ENCODE measurements around the gene SPATA13. TPM values are rescaled to one million over a fixed set of nuclear protein-coding genes. Genes with fewer than 3 reads are reported as not detected.

SPATA13 gene
- total RNA-seq, 1 experiment from 2014 or later, result 21.4 TPM

DNA sequence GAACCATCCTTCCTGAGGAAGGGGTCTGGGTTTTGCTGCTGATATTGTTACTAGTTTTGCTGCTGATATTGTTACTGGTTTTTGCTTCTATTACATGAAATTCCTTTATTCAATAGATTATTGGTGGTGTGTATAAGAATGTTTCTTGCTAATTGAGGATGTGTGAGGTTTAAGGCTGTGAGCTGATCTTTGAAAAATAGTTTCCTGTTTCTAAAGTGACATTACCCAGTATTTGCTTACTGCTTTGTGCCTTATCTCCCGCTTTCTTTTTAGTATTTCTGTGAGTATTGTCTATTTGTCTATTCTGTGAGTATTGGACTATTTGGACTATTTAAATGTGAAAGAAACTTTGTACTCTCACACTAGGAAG is 110.7 kb downstream of the SPATA13 start (continued):
- TF ChIP-seq EGR1 (IDR thresholded peaks at IDR 0.05; ENCODE audit: low read depth), result no peak
- TF ChIP-seq SP1 (IDR thresholded peaks at IDR 0.05; ENCODE audit: low read depth), result no peak
- TF ChIP-seq SIN3A (IDR thresholded peaks at IDR 0.05; ENCODE audit: low read depth), result no peak
- no peak for TF ChIP-seq ELF1 (IDR thresholded peaks at IDR 0.05; ENCODE audit: borderline replicate concordance, low read depth)
- no peak for TF ChIP-seq FOSL1 (IDR thresholded peaks at IDR 0.05; ENCODE audit: low read depth)
- no peak for TF ChIP-seq TCF7L2 (IDR thresholded peaks at IDR 0.05; ENCODE audit: borderline replicate concordance, extremely low read depth, insufficient read depth, insufficient read length)
- TF ChIP-seq SRF (IDR thresholded peaks at IDR 0.05; ENCODE audit: low read depth), result no peak
- no peak for TF ChIP-seq POLR2A (IDR thresholded peaks at IDR 0.05; ENCODE audit: borderline replicate concordance, extremely low read depth, insufficient read depth, insufficient read length)
- no peak for TF ChIP-seq JUND (IDR thresholded peaks at IDR 0.05)
- TF ChIP-seq CEBPB (IDR thresholded peaks at IDR 0.05; ENCODE audit: low read depth), result no peak
- TF ChIP-seq, protein P1, sequence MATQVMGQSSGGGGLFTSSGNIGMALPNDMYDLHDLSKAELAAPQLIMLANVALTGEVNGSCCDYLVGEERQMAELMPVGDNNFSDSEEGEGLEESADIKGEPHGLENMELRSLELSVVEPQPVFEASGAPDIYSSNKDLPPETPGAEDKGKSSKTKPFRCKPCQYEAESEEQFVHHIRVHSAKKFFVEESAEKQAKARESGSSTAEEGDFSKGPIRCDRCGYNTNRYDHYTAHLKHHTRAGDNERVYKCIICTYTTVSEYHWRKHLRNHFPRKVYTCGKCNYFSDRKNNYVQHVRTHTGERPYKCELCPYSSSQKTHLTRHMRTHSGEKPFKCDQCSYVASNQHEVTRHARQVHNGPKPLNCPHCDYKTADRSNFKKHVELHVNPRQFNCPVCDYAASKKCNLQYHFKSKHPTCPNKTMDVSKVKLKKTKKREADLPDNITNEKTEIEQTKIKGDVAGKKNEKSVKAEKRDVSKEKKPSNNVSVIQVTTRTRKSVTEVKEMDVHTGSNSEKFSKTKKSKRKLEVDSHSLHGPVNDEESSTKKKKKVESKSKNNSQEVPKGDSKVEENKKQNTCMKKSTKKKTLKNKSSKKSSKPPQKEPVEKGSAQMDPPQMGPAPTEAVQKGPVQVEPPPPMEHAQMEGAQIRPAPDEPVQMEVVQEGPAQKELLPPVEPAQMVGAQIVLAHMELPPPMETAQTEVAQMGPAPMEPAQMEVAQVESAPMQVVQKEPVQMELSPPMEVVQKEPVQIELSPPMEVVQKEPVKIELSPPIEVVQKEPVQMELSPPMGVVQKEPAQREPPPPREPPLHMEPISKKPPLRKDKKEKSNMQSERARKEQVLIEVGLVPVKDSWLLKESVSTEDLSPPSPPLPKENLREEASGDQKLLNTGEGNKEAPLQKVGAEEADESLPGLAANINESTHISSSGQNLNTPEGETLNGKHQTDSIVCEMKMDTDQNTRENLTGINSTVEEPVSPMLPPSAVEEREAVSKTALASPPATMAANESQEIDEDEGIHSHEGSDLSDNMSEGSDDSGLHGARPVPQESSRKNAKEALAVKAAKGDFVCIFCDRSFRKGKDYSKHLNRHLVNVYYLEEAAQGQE (IDR thresholded peaks at IDR 0.05; ENCODE audit: low read depth), result no peak

DNA sequence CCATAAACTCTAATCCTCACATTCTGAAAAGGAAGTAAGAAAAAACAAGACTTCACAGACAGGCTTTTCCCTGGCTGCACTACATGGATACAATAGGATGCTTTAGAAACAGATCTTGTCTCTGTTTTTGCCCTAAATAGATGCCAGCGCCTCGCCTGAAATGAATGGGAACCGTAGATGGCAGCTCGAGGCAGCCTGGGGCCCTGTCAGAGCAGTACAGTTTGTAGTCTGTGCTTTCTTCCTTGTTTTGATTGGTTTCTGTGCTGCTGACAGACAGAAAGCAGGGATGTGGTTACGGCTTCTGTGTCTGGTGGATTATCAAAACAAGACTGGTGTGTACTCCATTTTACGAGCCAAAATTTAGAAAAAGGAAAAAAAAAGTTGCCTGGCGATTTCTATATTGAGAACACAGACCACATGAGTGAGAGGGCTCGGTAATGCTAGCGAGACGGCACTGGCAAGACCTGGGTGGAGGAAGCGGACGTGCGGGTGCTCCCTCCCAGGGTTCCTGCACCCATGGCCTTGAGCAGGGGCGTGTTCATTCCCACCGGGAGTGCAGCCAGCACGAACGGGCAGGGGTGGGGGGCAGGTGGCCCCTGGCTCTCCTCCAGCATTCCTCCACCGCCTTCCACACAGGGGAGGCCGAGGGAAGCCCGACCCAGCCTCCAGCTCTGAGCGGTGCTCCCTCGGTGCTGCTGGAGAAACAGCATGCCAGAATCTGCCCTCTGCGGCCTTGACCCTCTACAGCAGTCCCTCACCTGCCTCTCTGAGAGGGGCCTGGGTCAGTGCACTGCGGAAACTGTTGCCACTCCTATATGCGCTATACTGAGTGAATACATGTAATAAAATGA is 111.3 kb downstream of the SPATA13 start:
- no peaks in the 10 kb centered on the region for H4K20me1 ChIP-seq (ENCODE audit: insufficient read depth)
- H3K9me2 ChIP-seq (ENCODE audit: insufficient read depth), result no peaks in the 10 kb centered on the region
- no peak for DNase-seq (ENCODE audit: low read depth, low spot score)
- no peak overlapping the region for H3K4me3 ChIP-seq (replicated peaks in 1 of 2; ENCODE audit: low read depth in 1 of 2, low read length in 2 of 2)
- POLR2A ChIA-PET, result no interaction called here
- no peaks in the 10 kb centered on the region for H3K4me1 ChIP-seq (ENCODE audit: control insufficient read depth in 1 of 2, insufficient read depth in 2 of 2, low read length in 2 of 2)
- H3K4me2 ChIP-seq (ENCODE audit: low read length), result no peak overlapping the region
- RAD21 ChIA-PET (ENCODE audit: low non-redundant PET in 1 of 2, low total read pairs in 2 of 2, uncharacterized antibody in 2 of 2, unreplicated experiment in 2 of 2), result no interaction called here
- CTCF ChIA-PET, result no interaction called here
- no peak overlapping the region for H3K27ac ChIP-seq (ENCODE audit: low read depth, low read length)
- no peak for TF ChIP-seq POLR2A (IDR thresholded peaks at IDR 0.05; ENCODE audit: borderline replicate concordance, extremely low read depth, insufficient read depth, insufficient read length)
- no peak overlapping the region for H2AFZ ChIP-seq (ENCODE audit: low read depth, low read length, poor library complexity, severe bottlenecking)
- intact Hi-C loops (cut with micrococcal nuclease), result no loop called here
- no peak overlapping the region for H3K9ac ChIP-seq (ENCODE audit: low read length)
- peaks cover 5% of the 10 kb centered on the region; the same call in 1 of the 2 replicates for H3K79me2 ChIP-seq (ENCODE audit: insufficient read depth, low read length)
- H3K36me3 ChIP-seq (ENCODE audit: control insufficient read depth in 1 of 2, insufficient read depth in 2 of 2, low read length in 2 of 2), result no peaks in the 10 kb centered on the region
- no peaks in the 10 kb centered on the region for H3K9me3 ChIP-seq (ENCODE audit: control insufficient read depth in 1 of 2, insufficient read depth in 1 of 2, low read depth in 1 of 2, low read length in 2 of 2)
- BruUV-seq (replicated peaks), result no TSS peak
- ATAC-seq, result no peak
- no peaks in the 10 kb centered on the region for H3K27me3 ChIP-seq (ENCODE audit: insufficient read depth, low read length)

All from HCT116 (cell line).